Trophoblast cell (in vitro differentiated cells and primary cell): ENCODE results near the gene FBXL19.
A peak's percentile ranks its signal among the peaks of the same experiment; 100 is the strongest.

Experiments used
- DNase-seq, 2 donors: peaks; one replicate each; pipeline ENCODE4 v3.0.0-alpha.2; 2016
- H2AFZ ChIP-seq: 2 replicates; pipeline ENCODE4 v1.6.1; 2013; ENCODE audit warnings: low read length, moderate library complexity, mild to moderate bottlenecking; ENCODE audit not compliant: insufficient read depth, poor library complexity
- H2AK5ac ChIP-seq: 2 replicates; pipeline ENCODE4 v1.6.1; 2013; ENCODE audit warnings: mild to moderate bottlenecking, low read length
- H2BK120ac ChIP-seq: 2 replicates; pipeline ENCODE4 v1.6.1; 2013; ENCODE audit warnings: low read length, mild to moderate bottlenecking, moderate library complexity; ENCODE audit not compliant: insufficient read depth, poor library complexity
- H2BK12ac ChIP-seq: 2 replicates; pipeline ENCODE4 v1.6.1; 2013; ENCODE audit warnings: mild to moderate bottlenecking, low read length, moderate library complexity
- H2BK5ac ChIP-seq: 2 replicates; pipeline ENCODE4 v1.6.1; 2013; ENCODE audit warnings: low read length, low read depth, moderate library complexity, mild to moderate bottlenecking; ENCODE audit not compliant: poor library complexity
- H3K14ac ChIP-seq: 2 replicates; pipeline ENCODE4 v1.6.1; 2013; ENCODE audit warnings: mild to moderate bottlenecking, low read length
- H3K18ac ChIP-seq: 2 replicates; pipeline ENCODE4 v1.6.1; 2013; ENCODE audit warnings: mild to moderate bottlenecking, low read length
- H3K23ac ChIP-seq: 2 replicates; pipeline ENCODE4 v1.6.1; 2013; ENCODE audit warnings: low read length
- H3K27ac ChIP-seq: 2 replicates; pipeline ENCODE4 v1.5.1; 2013; ENCODE audit warnings: low read depth, mild to moderate bottlenecking, inconsistent platforms, low read length, moderate library complexity
- H3K27me3 ChIP-seq: 2 replicates; pipeline ENCODE4 v1.6.1; 2013; ENCODE audit warnings: inconsistent platforms, mild to moderate bottlenecking, low read length, moderate library complexity; ENCODE audit not compliant: insufficient read depth
- H3K36me3 ChIP-seq, 2 experiments: 1 replicate in 1 of 2; 2 replicates in 1 of 2; pipeline ENCODE4 v1.6.1; 2013; ENCODE audit warnings: low read length in 2 of 2, mild to moderate bottlenecking in 2 of 2, moderate library complexity in 1 of 2; ENCODE audit not compliant: insufficient read depth in 2 of 2, control insufficient read depth in 1 of 2
- H3K4ac ChIP-seq: 2 replicates; pipeline ENCODE4 v1.6.1; 2013; ENCODE audit warnings: low read depth, mild to moderate bottlenecking, low read length, moderate library complexity
- H3K4me1 ChIP-seq, 2 experiments: 1 replicate in 1 of 2; 2 replicates in 1 of 2; pipeline ENCODE4 v1.6.1; 2013; ENCODE audit warnings: low read length in 2 of 2, mild to moderate bottlenecking in 2 of 2, moderate library complexity in 1 of 2; ENCODE audit not compliant: insufficient read depth in 2 of 2, control insufficient read depth in 1 of 2
- H3K4me2 ChIP-seq: 2 replicates; pipeline ENCODE4 v1.6.1; 2013; ENCODE audit warnings: inconsistent platforms, mild to moderate bottlenecking, low read length, moderate library complexity
- H3K4me3 ChIP-seq: 2 replicates; pipeline ENCODE4 v1.5.1; 2013; ENCODE audit warnings: mild to moderate bottlenecking, low read depth, low read length, inconsistent platforms
- H3K79me1 ChIP-seq: one replicate; pipeline ENCODE4 v1.6.1; 2013; ENCODE audit warnings: low read length
- H3K79me2 ChIP-seq: 2 replicates; pipeline ENCODE4 v1.6.1; 2013; ENCODE audit warnings: low read length, mild to moderate bottlenecking; ENCODE audit not compliant: control insufficient read depth, insufficient read depth, poor library complexity
- H3K9ac ChIP-seq: 2 replicates; pipeline ENCODE4 v1.6.1; 2013; ENCODE audit warnings: mild to moderate bottlenecking, low read length
- H3K9me3 ChIP-seq: 2 replicates; pipeline ENCODE4 v1.6.1; 2013; ENCODE audit warnings: low read depth, mild to moderate bottlenecking, control low read depth, inconsistent platforms, low read length; ENCODE audit not compliant: insufficient read depth
- H4K12ac ChIP-seq: 2 replicates; pipeline ENCODE4 v1.6.1; 2013; ENCODE audit warnings: low read depth, mild to moderate bottlenecking, low read length, moderate library complexity
- H4K8ac ChIP-seq: 2 replicates; pipeline ENCODE4 v1.6.1; 2013; ENCODE audit warnings: low read depth, mild to moderate bottlenecking, low read length, moderate library complexity
- H4K91ac ChIP-seq: one replicate; pipeline ENCODE4 v1.6.1; 2013; ENCODE audit warnings: low read depth, mild to moderate bottlenecking, low read length, moderate library complexity
- WGBS: extraction: QIAGEN DNeasy Blood & Tissue Kit; methylation state at CpG from one replicate; pipeline ENCODE4 v1.1.7; 2013; ENCODE audit warnings: missing lambda C conversion rate; ENCODE audit not compliant: insufficient read length, insufficient coverage; ENCODE audit errors: extremely low coverage; 5-methylcytosine and 5-hydroxymethylcytosine counted together

The FBXL19 gene

DNA sequence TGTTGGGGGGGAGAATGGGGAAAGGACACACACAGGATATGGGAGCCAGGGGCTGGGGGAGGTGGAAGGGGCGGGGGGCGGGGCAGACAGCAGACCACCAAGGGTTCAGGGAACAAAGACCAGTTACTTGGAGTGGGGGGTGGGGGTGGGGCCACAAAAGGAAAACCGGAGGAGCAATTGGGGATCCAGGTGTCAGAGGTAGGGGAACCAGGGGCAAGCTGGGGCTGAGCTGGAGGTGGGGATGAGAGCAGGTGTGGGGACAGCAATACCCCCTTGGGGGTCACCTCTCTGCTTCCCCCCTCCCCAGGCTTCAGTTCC is 24.1 kb downstream of the FBXL19 start:
- Histone ChIP-seq H3K18ac (no peak overlapping the region), H4K8ac (no peak overlapping the region), H3K9ac (no peak overlapping the region), H3K4me2 (peak overlapping the region; percentile 63), H3K9me3 (no peaks in the 10 kb centered on the region), H3K27me3 (no peaks in the 10 kb centered on the region), H3K4me1 (peaks cover 15 to 20% of the 10 kb centered on the region in 2 experiments), H4K12ac (peak overlapping the region; percentile 35), H2BK12ac (no peak overlapping the region), H3K14ac (no peak overlapping the region), H3K79me2 (peaks cover 2% of the 10 kb centered on the region), H2AFZ (no peak overlapping the region), H4K91ac (no peak overlapping the region), H3K4ac (no peak overlapping the region), H3K27ac (no peak overlapping the region), H3K23ac (no peak overlapping the region), H3K4me3 (no peak overlapping the region), H3K36me3 (peaks cover 27 to 30% of the 10 kb centered on the region in 2 experiments), H2BK120ac (no peak overlapping the region), H2BK5ac (no peak overlapping the region), H3K79me1 (peaks cover 15% of the 10 kb centered on the region), H2AK5ac (no peak overlapping the region)
- DNase-seq: no peak
- no CpG with 5 or more reads among the region's 3 CpGs for WGBS

DNA sequence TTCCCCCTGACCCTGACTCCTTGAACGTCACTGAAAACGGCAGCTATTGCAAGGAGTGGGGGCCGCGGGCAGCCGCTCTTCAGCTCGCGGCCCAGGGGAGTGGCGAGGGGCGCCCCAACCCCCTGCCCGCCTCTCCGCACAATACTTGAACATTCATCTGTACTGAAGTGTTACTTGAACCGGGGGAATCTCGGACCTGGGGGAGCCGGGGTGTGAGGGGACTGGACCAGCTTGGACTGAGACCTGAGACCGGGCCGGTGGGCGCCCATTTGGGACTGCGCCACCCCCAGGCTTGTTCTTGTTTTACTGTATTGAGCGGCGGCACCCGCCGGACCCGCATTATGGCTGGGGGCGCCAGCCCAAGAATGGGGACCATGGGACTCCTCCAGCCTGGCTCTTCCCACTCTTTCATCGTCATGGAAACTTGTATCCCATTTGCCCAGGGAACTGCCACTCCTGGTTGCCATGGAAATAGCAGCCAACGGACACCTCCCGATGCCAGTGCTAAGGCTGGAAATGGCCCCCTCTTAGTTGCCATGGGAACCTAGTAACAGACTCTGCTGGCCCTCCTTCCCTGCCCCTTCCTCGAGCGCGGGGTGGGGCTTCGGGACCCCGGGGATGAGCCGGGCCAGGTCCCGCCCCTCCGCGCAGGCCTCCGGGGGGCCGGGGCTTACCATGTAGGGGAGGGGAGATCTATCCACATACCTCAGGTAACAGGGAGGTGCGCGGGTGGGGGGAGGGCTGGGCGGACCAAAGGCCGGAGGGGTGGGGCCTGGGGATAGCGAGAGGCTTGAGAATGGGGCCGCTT is 24.7 kb downstream of the FBXL19 start:
- Histone ChIP-seq H3K14ac (no peak overlapping the region), H4K12ac (peak overlapping the region; percentile 35), H3K4me3 (no peak overlapping the region), H3K4ac (no peak overlapping the region), H3K4me1 (peaks cover 15 to 20% of the 10 kb centered on the region in 2 experiments), H3K18ac (no peak overlapping the region), H3K4me2 (peak overlapping the region; percentile 93), H3K27ac (peak overlapping the region; percentile 91), H2BK120ac (peak overlapping the region; percentile 22), H2BK5ac (no peak overlapping the region), H2AFZ (peak overlapping the region; percentile 10), H2BK12ac (no peak overlapping the region), H3K36me3 (peaks cover 23 to 25% of the 10 kb centered on the region in 2 experiments), H3K79me2 (peaks cover 2% of the 10 kb centered on the region), H3K9ac (no peak overlapping the region), H4K91ac (peak overlapping the region; percentile 87), H2AK5ac (peak overlapping the region; percentile 32), H4K8ac (peak overlapping the region; percentile 24), H3K27me3 (no peaks in the 10 kb centered on the region), H3K23ac (no peak overlapping the region), H3K9me3 (no peaks in the 10 kb centered on the region), H3K79me1 (peaks cover 15% of the 10 kb centered on the region)
- peak; percentile 85 for DNase-seq
- no CpG with 5 or more reads among the region's 44 CpGs for WGBS

DNA sequence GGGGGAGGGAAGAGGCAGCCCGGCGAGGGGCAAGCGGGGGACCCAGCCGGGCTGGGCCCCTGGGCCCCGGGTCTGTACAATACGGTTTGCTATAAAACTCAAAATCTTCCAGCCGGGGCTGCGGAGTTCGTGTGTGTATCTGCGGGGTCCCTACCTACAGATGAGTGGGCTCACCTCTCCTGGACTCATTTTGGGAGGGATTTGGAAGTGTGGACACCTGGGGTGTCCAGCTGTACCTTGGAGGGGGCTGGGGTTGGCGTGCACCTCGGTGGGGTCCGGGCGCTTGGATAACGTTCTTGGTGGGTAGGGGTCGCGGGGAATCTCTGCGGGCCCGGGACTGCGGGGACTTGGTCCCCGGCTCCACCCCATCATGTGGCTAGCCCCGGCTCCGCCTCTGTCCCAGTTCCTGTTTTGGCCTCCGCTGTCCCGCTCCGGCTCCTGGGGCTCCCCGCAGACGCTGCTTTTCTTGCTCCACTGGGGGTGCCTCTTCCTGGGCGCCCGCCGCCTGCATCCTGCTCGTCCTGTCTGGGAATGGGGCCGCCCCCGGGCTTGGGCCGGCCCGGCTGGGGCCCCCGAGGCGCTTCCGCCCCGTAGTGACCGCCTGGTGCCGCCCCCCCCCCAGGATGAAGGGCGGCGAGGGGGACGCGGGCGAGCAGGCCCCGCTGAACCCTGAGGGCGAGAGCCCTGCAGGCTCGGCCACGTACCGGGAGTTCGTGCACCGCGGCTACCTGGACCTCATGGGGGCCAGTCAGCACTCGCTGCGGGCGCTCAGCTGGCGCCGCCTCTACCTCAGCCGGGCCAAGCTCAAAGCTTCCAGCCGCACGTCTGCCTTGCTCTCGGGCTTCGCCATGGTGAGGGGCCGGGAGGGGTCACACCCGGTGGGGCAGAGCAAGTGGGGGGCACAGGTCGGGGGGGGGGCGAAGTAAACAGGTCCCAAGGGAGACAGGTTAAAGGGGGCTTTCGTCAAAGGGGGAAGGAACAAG is 25.6 kb downstream of the FBXL19 start, which contains the start of gene ORAI3:
ORAI3 (plus strand) TSS at position 402 of the 983 bp plus-strand sequence; CDS start at position 624, 222 bp downstream.
- Histone ChIP-seq H2AK5ac (peak within 1 kb of the TSS; percentile 38), H2BK12ac (peak within 1 kb of the TSS; percentile 35), H3K79me2 (peaks cover 2% of the 10 kb centered on the region), H3K4ac (peak within 1 kb of the TSS; percentile 30), H3K4me2 (peak within 1 kb of the TSS; percentile 93), H2BK5ac (peak within 1 kb of the TSS; percentile 88), H3K9ac (peak within 1 kb of the TSS; percentile 92), H3K4me3 (peak within 1 kb of the TSS; percentile 80), H3K14ac (peak within 1 kb of the TSS; percentile 22), H4K91ac (peak within 1 kb of the TSS; percentile 87), H4K8ac (peak within 1 kb of the TSS; percentile 79), H3K27ac (peak within 1 kb of the TSS; percentile 91), H3K4me1 (peaks cover 19 to 27% of the 10 kb centered on the region in 2 experiments), H3K36me3 (peaks cover 17 to 20% of the 10 kb centered on the region in 2 experiments), H3K9me3 (no peaks in the 10 kb centered on the region), H2BK120ac (peak within 1 kb of the TSS; percentile 60), H2AFZ (peak within 1 kb of the TSS; percentile 10), H3K27me3 (no peaks in the 10 kb centered on the region), H3K23ac (no peak within 1 kb of the TSS), H3K18ac (peak within 1 kb of the TSS; percentile 80), H4K12ac (peak within 1 kb of the TSS; percentile 46), H3K79me1 (peaks cover 15% of the 10 kb centered on the region)
- no CpG with 5 or more reads among the region's 70 CpGs for WGBS
- DNase-seq: peak; percentile 94 to 96
